SJCRH30 (cell line): Measurements from ENCODE around the gene ABCB8. TPM values are rescaled to one million over a fixed set of nuclear protein-coding genes. Genes with fewer than 3 reads are reported as not detected.

Experiments
- DNase-seq, 2 experiments: peaks; one replicate each; pipeline ENCODE4 v3.0.0-alpha.2; 2015 to 2020
- H3K27ac ChIP-seq: fragments of 250-450 bp; sonication (Bioruptor Pico); 2 replicates; pipeline ENCODE4 v1.5.1; 2020; ENCODE audit warnings: mild to moderate bottlenecking, moderate library complexity
- H3K27me3 ChIP-seq: fragments of 250-450 bp; sonication (Bioruptor Pico); 2 replicates; pipeline ENCODE4 v1.5.1; 2020; ENCODE audit warnings: mild to moderate bottlenecking, moderate library complexity
- H3K36me3 ChIP-seq: fragments of 250-450 bp; sonication (Bioruptor Pico); 2 replicates; pipeline ENCODE4 v1.5.1; 2020; ENCODE audit warnings: mild to moderate bottlenecking, moderate library complexity
- H3K4me1 ChIP-seq: fragments of 250-450 bp; sonication (Bioruptor Pico); 2 replicates; pipeline ENCODE4 v1.5.1; 2020; ENCODE audit warnings: mild to moderate bottlenecking, moderate library complexity
- H3K4me3 ChIP-seq: fragments of 250-450 bp; sonication (Bioruptor Pico); 2 replicates; pipeline ENCODE4 v1.5.1; 2020; ENCODE audit warnings: mild to moderate bottlenecking, moderate library complexity
- H3K9me3 ChIP-seq: fragments of 250-450 bp; sonication (Bioruptor Pico); replicated peaks from 2 replicates; pipeline ENCODE4 v1.5.1; 2020; ENCODE audit warnings: mild to moderate bottlenecking, moderate library complexity
- total RNA-seq: library from RNA; depleted of rRNA; stranded (reverse); fragments of >200 nt; shearing (Covaris generic); gene quantifications from 2 replicates; pipeline ENCODE4 v1.2.3, GENCODE V29; 2014

Gene ABCB8
- total RNA-seq, 1 experiment from 2014 or later: 20.8 TPM

DNA sequence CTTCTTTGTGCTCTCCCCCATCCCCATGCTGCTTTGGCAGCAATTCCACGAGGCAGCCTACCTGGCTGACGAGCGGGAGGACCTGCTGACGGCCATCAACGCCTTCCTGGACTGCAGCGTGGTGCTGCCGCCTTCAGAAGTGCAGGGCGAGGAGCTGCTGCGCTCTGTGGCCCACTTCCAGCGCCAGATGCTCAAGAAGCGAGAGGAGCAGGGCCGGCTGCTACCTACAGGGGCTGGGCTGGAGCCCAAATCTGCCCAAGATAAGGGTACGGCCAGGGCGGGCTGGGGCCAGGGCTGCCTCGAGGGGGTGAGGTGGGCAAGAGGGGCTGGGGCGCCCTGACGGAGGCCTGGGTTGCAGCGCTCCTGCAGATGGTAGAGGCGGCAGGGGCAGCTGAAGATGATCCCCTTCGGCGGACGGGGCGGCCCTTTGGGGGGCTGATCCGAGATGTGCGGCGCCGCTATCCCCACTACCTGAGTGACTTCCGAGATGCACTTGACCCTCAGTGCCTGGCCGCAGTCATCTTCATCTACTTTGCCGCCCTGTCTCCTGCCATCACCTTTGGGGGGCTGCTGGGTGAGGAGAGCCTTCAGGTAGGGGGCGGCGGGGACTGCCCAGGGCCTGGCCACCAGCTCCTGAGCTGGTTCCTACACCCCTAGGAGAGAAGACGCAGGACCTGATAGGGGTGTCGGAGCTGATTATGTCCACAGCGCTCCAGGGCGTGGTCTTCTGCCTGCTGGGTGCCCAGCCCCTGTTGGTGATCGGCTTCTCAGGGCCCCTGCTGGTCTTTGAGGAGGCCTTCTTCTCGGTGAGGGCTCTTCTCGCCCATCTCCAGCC, 43.0 kb downstream of the ABCB8 start:
- Histone ChIP-seq H3K36me3 (peaks cover 71% of the 10 kb centered on the region), H3K27ac (no peak overlapping the region), H3K9me3 (no peaks in the 10 kb centered on the region), H3K27me3 (no peaks in the 10 kb centered on the region), H3K4me3 (no peak overlapping the region), H3K4me1 (peaks cover 16% of the 10 kb centered on the region)
- DNase-seq: no peak

DNA sequence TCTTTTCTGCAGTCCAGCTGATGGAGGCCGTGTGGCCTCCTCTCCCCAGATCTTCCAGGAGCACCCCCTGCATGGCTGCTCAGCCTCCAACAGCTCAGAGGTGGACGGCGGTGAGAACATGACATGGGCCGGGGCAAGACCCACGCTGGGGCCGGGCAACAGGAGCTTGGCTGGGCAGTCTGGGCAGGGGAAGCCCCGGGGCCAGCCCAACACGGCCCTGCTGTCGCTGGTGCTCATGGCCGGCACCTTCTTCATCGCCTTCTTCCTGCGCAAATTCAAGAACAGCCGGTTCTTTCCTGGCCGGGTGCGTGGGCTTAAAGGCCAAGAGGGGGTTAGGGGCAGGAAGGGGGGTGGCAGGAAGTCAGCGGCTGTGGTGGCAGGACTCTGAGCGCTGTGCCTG, 45.7 kb downstream of the ABCB8 start:
- no peak overlapping the region for H3K4me3 ChIP-seq
- DNase-seq: no peak
- peaks cover 61% of the 10 kb centered on the region for H3K36me3 ChIP-seq
- no peaks in the 10 kb centered on the region for H3K27me3 ChIP-seq
- H3K4me1 ChIP-seq: peaks cover under 1% of the 10 kb centered on the region; the same call in 1 of the 2 replicates
- H3K27ac ChIP-seq: no peak overlapping the region
- H3K9me3 ChIP-seq: no peaks in the 10 kb centered on the region

DNA sequence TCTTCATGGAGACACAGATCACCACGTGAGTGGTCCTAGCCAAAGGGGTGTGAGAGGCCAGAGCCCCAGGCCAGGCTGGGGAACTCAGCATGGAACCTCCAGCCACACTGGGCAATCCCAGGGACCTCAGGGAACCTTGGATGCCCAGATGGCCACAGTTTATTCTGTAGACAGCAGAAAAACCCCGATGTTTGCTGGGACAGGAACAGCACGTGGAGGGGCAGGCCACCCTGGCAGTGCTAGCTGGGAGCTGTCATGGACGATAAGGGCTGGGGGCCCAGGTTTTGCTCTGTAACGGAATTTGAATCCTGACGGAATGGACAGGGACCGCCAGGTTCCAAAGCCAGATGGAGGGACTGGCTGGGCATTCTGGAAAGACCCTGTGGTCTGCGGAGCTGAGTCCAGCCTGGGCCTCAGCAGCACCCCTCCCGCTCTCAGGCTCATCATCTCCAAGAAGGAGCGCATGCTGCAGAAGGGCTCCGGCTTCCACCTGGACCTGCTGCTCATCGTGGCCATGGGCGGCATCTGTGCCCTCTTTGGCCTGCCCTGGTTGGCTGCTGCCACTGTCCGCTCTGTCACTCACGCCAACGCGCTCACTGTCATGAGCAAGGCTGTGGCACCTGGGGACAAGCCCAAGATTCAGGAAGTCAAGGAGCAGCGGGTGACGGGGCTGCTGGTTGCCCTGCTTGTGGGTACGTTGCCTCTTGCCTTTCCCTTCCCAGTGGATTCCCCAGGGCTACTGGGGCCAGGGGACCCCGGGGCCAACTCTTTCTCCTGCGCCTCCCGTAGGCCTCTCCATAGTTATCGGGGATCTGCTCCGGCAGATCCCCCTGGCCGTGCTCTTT, 46.8 kb downstream of the ABCB8 start:
- H3K36me3 ChIP-seq: peaks cover 51% of the 10 kb centered on the region
- H3K27me3 ChIP-seq: no peaks in the 10 kb centered on the region

DNA sequence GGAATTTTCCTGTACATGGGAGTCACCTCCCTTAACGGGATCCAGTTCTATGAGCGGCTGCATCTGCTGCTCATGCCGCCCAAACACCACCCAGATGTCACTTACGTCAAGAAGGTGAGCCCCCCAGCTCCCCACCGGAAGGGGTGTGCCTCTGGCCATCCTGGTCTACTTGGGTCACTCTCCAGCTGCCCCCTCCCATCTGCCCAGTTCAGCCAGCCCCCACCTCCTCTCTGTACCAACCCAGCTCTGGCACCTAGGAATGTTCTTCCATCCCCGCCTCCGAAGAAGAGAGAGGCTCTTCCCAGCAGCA, 47.4 kb downstream of the ABCB8 start:
- H3K27me3 ChIP-seq: no peaks in the 10 kb centered on the region
- peaks cover 7% of the 10 kb centered on the region; the same call in 1 of the 2 replicates for H3K4me1 ChIP-seq
- H3K4me3 ChIP-seq: no peak overlapping the region
- H3K27ac ChIP-seq: no peak overlapping the region
- DNase-seq: no peak
- no peaks in the 10 kb centered on the region for H3K9me3 ChIP-seq
- peaks cover 45% of the 10 kb centered on the region for H3K36me3 ChIP-seq

More for the DNA sequence above, 46.8 kb downstream of the ABCB8 start:
- no peak overlapping the region for H3K27ac ChIP-seq
- peaks cover 7% of the 10 kb centered on the region; the same call in 1 of the 2 replicates for H3K4me1 ChIP-seq
- no peak for DNase-seq
- H3K4me3 ChIP-seq: no peak overlapping the region
- H3K9me3 ChIP-seq: no peaks in the 10 kb centered on the region

DNA sequence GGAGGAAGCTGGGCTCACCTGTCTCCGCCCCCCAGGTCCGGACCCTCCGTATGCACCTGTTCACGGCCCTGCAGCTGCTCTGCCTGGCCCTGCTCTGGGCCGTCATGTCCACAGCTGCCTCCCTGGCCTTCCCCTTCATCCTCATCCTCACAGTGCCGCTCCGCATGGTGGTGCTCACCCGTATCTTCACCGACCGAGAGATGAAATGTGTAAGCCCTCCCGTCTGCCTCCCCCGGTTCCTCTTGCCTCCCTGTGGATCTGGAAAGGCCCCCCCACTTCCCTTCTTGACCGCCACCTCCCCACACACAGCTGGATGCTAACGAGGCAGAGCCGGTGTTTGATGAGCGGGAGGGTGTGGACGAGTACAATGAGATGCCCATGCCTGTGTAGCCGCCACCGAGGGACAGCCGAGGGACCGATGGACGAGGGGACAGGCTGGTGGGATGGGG, 47.8 kb downstream of the ABCB8 start:
- Histone ChIP-seq H3K9me3 (no peaks in the 10 kb centered on the region), H3K4me1 (peaks cover 7% of the 10 kb centered on the region; the same call in 1 of the 2 replicates), H3K36me3 (peaks cover 43% of the 10 kb centered on the region), H3K27ac (no peak overlapping the region), H3K4me3 (no peak overlapping the region), H3K27me3 (no peaks in the 10 kb centered on the region)
- no peak for DNase-seq

DNA sequence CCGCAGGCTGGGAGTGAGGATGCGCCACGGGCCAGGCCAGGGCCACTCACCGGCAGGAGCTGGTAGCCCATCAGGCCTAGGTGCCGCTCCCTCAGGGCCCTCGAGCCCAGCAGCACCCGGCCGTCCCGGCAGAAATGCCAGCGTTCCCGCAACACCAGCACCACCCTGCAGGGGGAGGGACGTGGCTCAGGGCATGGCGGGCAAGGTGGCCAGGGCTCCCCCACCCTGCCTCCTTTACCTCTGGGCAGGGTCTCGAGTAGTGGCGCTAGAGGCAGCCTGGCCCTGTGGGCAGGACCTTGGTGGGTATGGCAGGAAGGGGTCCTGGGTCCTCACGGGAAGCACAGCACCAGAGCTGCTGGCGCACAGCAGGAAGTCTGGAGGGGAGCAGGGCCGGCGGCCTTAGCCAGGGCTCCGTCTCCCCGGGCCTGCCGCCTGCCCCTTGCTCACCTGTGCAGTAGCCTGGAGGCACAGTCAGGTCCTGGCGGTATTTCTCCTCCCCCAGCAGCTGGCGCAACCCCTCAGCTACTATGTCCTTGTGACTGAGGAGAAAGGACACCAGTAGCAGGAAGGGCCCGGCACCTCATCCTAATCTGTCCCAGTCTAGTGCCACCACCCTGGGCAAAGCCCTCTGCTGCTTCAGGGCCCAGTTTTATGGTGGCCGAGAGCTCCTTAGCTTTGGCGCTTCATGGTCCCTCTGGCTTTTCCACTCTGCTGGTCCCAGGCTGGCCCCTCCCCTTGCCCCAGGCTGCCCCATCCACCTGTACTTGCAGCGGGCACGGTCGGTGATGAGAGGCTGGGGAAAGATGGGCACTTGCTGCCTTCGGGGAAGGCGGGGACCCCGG, 48.8 kb downstream of the ABCB8 start:
- no peak for DNase-seq
- peaks cover 37% of the 10 kb centered on the region for H3K36me3 ChIP-seq
- no peaks in the 10 kb centered on the region for H3K27me3 ChIP-seq
- no peak overlapping the region for H3K4me3 ChIP-seq
- H3K27ac ChIP-seq: no peak overlapping the region
- H3K4me1 ChIP-seq: peaks cover 10% of the 10 kb centered on the region; the same call in 1 of the 2 replicates
- no peaks in the 10 kb centered on the region for H3K9me3 ChIP-seq

DNA sequence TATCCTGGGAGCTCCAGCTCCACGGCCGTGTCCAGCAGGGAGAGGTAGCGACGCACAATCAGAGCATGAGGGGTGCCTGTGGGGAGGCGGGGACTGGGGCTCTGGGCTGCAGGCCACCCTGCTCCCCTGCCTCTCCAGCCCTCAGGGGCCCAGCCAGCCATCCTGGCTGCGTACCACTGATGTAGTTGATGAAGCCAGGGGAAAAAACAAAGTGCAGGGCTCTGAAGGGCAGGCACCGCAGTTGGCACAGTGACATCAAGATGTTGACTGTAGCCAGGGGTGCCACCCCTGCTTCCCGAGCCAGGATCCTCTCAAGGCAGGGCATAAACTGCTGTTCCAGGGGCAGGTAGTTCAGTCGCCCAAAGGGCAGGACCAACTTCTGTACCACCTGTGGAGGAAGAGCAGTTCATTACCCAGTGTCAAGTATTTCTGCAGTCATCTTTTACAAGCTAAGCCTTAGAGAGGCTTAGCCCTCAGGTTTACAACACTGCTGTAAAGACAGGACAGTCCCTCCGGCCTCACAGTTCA, 49.5 kb downstream of the ABCB8 start:
- peaks cover 32% of the 10 kb centered on the region for H3K36me3 ChIP-seq

DNA sequence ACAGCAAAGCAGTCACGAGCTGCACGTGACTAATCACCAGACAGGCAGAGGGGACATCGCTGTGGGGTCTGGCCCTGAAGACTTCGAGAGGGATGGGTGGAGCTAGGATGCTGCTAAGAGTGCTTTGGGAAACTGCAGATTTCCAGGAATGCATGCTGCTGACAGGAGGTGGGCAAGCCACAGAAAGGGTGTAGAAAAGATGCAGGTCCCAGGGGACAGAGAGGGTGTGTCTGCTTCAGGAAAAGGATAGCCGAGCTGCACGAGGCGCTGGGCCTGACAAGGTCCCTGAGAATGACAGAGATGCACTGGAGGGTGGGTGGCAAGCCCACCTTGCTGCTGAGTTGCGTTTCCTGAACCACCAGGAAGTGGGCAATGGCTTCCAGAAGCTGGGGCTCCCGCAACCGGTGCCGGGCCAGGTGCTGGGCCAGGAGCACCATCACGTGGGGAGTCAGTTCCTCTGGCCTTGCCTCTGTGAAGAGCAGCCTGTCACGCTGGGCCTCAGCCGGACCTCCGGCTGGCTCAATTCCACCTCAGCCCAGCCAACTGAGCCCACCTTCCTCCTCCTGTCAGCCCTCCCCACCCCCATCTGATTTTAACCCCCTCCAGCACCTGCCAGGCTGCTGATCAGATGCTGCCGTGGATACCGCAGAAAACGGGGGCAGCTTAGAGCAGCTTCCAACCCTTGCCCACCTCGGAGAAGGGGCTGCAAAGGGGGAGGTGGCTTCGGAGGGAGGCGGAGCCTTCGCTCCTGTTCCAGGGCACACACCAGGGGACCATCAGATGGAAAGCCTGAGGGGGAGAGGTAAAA, 50.2 kb downstream of the ABCB8 start:
- Histone ChIP-seq H3K36me3 (peaks cover 28% of the 10 kb centered on the region), H3K27me3 (no peaks in the 10 kb centered on the region), H3K4me3 (no peak overlapping the region), H3K9me3 (no peaks in the 10 kb centered on the region), H3K27ac (no peak overlapping the region), H3K4me1 (peaks cover 14% of the 10 kb centered on the region; the same call in 1 of the 2 replicates)
- DNase-seq: no peak

More for the DNA sequence above, 49.5 kb downstream of the ABCB8 start:
- H3K4me1 ChIP-seq: peaks cover 14% of the 10 kb centered on the region; the same call in 1 of the 2 replicates
- H3K27me3 ChIP-seq: no peaks in the 10 kb centered on the region
- H3K4me3 ChIP-seq: no peak overlapping the region
- H3K9me3 ChIP-seq: no peaks in the 10 kb centered on the region
- no peak for DNase-seq
- no peak overlapping the region for H3K27ac ChIP-seq

DNA sequence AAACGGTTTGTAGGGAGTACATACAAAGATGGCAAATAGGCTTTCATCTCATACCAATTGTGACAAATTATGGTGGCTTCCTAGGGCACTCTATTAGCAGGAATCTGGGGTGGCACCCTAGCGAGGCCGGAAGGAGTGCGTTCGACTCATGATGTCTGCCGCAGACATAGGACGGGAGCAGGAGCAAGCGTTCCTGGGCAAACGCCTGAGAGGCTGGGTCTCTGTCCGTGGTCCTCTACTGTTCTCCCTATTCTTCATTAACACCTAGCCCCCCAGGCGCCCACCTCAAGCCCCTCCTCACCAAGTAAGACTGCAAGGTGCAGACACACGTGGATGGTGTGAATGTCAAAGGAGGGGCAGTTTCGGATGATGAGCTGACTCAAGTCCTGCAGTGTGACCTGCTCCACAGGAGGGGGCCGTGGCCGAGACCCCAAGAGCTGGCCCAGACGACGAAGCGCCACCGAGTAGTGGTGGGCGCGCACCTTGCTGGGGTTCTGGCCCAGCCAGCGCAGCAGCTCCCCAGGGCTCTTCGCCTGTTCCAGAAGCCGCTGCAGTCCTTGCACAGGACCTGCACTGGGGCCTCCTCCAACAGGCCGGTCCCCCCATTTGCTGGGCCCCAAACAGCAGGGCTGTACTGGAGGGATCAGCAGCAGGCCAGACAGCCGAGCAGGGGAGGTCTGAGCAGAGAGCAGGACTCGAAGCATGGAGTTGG, 51.1 kb downstream of the ABCB8 start:
- H3K27ac ChIP-seq: no peak overlapping the region

DNA sequence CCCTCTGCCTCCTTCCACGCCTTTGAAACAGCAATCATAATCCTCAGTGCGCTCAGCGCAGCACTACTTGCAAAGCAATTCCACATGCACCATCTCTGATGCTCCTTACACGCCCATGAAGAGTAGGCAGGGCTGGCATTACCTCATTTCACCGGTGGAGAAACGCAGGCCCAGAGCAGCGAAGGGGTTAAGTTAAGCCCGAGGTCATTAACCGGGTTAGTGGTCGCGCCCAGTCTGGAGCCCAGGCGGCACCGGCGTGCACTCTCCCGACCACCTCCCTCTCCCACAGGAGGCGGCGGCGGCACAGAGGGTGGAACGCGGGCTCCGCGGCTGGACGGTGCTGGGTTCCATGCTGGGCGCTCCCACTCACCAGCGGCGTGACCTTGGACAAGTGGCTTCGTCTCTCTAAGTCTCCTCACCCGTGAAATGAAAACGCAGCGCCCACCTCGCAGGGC, 51.8 kb downstream of the ABCB8 start:
- Histone ChIP-seq H3K27me3 (no peaks in the 10 kb centered on the region), H3K9me3 (no peaks in the 10 kb centered on the region), H3K4me1 (peaks cover 24% of the 10 kb centered on the region), H3K36me3 (peaks cover 16% of the 10 kb centered on the region), H3K4me3 (peak overlapping the region; percentile 94), H3K27ac (peak overlapping the region; percentile 83)
- DNase-seq: no peak

More for the DNA sequence above, 51.1 kb downstream of the ABCB8 start:
- Histone ChIP-seq H3K36me3 (peaks cover 21% of the 10 kb centered on the region), H3K9me3 (no peaks in the 10 kb centered on the region), H3K4me1 (peaks cover 18% of the 10 kb centered on the region; the same call in 1 of the 2 replicates), H3K4me3 (peak overlapping the region; percentile 94), H3K27me3 (no peaks in the 10 kb centered on the region)
- no peak for DNase-seq

DNA sequence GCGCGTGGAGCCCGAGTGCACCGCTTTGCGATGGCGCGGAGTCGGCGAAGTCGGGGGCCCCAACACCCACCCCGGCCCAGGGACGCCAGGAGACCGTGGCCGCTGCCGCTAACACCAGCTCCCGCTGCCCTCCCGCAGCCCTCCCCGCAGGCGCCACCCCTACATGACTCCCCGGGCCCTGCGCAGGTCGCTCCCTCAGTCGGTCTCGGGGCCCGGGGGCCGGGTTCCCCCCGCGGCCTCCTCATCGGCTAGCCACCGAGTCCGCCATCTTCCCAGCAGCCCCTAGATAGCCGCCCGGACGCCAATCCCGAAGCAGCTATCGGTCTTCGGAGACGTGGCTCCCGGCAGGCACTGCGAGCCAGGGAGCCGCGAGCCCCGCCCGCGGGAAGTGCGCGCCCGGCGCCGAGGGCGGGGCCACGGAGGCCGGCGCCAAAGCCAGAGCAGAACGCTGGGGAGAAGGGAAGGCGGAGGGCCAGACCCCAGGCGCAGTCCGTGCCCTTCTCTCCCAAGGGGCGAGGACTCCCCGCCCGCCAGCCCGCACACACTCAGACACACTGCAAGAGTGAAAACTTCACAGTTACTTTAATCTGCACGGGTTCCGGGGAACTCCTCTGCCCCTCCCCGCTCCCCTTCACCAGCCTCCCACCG, 52.4 kb downstream of the ABCB8 start, which contains the start of gene FASTK:
FASTK (minus strand) TSS at position 288 of the 648 bp plus-strand sequence; CDS start at position 245, 43 bp downstream.
- peak within 1 kb of the TSS; percentile 83 for H3K27ac ChIP-seq
- H3K4me3 ChIP-seq: peak within 1 kb of the TSS; percentile 94
- no peaks in the 10 kb centered on the region for H3K27me3 ChIP-seq
- H3K36me3 ChIP-seq: peaks cover 10% of the 10 kb centered on the region
- H3K4me1 ChIP-seq: peaks cover 27% of the 10 kb centered on the region
- DNase-seq: peak; percentile 93 to 94
- no peaks in the 10 kb centered on the region for H3K9me3 ChIP-seq
